Middle frontal gyrus (tissue), 1 donor: ENCODE results near the gene FAM98A.

Source experiments
- DNase-seq: peaks from one replicate; pipeline ENCODE4 v3.0.0-alpha.2; 2015; ENCODE audit warnings: low spot score; ENCODE audit errors: extremely low spot score

FAM98A gene

GRCh38 chr2:33599175-33599942 is at the start of gene FAM98A:
FAM98A (minus strand) TSS chr2:33599299; CDS start chr2:33599221, 78 bp downstream.
- peak; percentile 97 for DNase-seq

DNA sequence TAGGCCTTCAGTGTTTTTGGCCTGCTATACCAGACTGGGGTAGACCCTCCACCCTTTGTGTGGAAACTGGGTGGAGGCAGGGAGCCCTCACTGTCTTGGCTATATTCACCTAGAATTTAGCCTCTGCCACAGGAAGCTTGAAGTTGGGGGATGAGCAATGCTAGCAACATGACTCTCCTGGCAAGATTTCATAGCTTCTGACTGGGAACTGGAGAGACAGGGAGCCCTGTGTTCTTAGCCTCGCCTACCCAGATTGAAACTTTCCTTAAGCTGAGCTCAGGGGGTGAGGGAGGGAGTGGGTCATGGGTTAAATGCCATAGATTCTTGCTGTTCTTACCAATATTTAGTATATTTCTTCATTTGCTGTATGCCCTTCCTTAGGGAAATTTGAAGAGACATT is 46.8 kb upstream of the FAM98A start:
- DNase-seq = no peak

- no peak for DNase-seq
These were observed 45.1 kb upstream of the FAM98A start for GRCh38 chr2:33644215-33644614.

DNA sequence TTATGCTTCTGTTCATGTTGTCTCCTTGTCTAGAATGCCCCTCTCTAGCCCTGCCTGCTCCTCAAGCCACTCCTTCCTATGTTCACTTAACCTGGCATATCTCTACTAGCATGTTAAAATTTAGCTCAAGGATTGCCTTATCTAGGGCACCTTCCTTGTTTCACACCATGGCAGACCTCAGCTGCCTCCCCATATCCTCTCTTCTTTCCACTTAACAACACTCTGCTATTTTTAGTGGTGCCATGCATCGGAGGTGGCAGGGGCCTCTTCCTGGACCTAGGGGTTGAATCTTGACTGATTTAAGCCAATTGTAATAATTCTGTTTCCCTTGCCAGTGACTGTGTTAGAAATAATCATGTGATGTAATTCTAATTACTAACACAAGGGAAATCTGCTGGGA is 36.9 kb upstream of the FAM98A start:
- DNase-seq = no peak

GRCh38 chr2:33634261-33634910 is 35.3 kb upstream of the FAM98A start:
- no peak for DNase-seq

DNA sequence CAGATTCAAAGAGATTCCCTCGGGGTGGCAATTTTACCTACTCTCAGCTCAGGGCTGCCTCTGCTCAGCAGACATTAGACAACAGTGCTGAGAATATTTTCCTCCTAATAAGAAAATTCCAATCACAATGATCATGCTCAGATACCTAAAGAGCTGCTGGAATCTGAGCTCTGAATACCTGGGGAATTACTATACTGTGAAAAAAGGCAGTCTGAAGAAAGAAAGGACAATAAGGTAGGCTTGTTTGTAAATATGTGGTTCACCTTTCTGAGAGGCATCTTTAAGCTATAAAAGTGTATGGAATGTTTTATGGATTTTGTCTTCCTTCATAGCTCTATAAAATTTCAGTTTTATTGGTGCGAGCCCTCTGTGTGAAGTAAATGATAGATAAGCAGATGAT is 34.2 kb upstream of the FAM98A start:
- no peak for DNase-seq

- no peak for DNase-seq
These were observed 33.7 kb upstream of the FAM98A start for GRCh38 chr2:33632831-33633230.

- DNase-seq = no peak
These were observed 29.1 kb upstream of the FAM98A start for GRCh38 chr2:33628031-33628827.

- no peak for DNase-seq
These were observed 19.9 kb upstream of the FAM98A start for GRCh38 chr2:33619028-33619427.

DNA sequence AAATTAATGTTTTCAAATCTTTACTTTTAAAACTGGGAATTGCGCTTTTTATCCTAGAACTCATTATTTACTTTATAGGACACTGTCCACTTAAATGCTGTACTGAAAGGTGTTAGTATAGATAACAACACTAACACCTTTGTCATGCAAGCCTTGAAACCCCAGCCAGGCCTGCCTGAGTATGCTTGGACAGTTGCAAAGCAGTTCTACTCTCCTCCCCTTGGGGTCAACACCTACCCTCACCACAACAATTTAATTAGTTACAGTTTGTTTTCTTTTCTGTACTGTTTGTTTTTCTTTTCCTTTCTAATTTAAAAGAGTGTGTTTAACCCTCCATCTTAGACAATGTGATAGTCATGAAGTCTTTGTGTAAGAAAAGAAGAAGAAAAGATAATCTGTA is 18.9 kb upstream of the FAM98A start:
- DNase-seq = no peak

DNA sequence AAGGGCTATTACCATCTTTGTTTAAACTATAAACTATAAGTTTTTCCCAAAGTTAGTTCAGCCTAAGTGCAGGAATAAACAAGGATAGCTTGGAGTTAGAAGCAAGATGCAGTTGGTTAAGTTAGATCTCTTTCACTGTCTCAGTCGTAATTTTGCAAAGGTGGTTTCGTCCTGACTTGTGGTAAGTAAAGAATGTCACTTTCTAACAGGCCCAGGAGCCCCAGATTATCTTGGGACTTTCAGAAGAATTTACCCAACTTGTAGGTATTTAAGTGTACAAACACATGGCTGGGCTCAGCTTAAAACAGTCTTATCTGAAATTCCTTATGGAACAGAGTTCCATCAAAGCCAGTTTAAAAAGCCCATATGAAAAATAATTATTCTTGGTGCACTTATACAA is 18.3 kb upstream of the FAM98A start:
- DNase-seq = no peak

DNA sequence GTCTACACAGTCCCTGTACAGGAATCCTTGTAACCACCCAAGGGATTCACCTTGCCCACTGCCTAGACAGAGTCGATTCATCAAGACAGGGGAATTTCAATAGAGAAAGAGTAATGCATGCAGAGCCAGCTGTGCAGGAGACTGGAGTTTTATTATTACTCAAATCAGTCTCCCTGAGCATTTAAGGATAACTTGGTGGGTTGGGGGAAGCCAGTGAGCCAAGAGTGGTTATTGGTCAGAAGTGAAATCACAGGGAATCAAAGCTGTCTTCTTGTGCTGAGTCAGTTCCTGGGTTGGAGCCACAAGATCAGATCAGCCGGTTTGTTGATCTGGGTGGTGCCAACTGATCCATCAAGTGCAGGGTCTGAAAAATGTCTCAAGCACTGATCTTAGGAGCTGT is 17.8 kb upstream of the FAM98A start:
- DNase-seq = no peak

- no peak for DNase-seq
These were observed 15.1 kb upstream of the FAM98A start for GRCh38 chr2:33614190-33614589.

DNA sequence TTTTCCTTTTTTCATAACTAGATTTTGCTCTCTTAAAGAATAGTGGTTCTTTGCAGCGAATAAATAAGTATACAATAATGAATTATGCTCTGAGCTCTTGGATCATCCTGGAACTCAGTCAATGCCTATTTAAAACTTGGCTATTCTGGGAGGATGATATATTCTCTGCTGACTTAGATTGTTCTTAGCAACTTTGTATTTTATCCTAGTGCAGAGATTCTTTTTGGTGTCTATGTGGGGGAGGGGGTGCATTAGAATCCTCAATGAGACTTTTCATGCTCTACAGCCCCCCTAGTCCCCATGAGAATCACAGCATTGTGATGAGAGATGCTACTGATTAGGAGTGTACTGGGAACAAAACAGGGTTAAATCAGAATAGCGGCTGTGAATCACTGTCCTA is 8.8 kb upstream of the FAM98A start:
- DNase-seq = no peak

- DNase-seq = no peak
These were observed 8.2 kb upstream of the FAM98A start for GRCh38 chr2:33607251-33607721.

DNA sequence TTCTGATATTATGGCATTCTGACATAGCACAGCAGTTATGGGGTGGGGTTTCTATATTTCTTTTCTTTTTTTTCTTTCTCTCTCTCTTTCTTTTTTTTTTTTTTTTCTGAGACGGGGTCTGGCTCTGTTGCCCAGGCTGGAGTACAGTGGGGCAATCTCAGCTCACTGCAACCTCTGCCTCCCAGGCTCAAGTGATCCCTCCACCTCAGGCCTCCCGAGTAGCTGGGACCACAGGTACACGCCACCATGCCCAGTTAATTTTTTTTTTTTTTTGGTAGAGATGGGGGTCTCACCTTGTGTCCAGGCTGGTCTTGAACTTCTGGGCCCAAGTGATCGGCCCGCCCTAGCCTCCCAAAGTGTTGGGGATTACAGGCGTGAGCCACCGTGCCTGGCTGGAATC is 7.5 kb upstream of the FAM98A start:
- DNase-seq = no peak

GRCh38 chr2:33606100-33606499 is 7.0 kb upstream of the FAM98A start:
- no peak for DNase-seq

GRCh38 chr2:33605056-33605455 is 6.0 kb upstream of the FAM98A start:
- no peak for DNase-seq

- no peak for DNase-seq
These were observed 4.3 kb upstream of the FAM98A start for GRCh38 chr2:33603416-33603815.

GRCh38 chr2:33602201-33602830 is 3.2 kb upstream of the FAM98A start:
- DNase-seq = no peak

- no peak for DNase-seq
These were observed 769 bp upstream of the FAM98A start for GRCh38 chr2:33599943-33600192.
